Naive B cell (primary cell): ENCODE data around the gene LRTM1. TPM values are rescaled to one million over a fixed set of nuclear protein-coding genes. Genes with fewer than 3 reads are reported as not detected.

Experiments used
- ATAC-seq, 2 donors: fragments of 150-1000 bp; cut with Tn5 transposase; 2 replicates each; pipeline ENCODE4 v1.10.0; 2021; ENCODE audit warnings: low read depth in 2 of 2, mild to moderate bottlenecking in 2 of 2, moderate library complexity in 2 of 2
- DNase-seq: peaks from one replicate; pipeline ENCODE4 v3.0.0; 2022
- H3K27ac Mint-ChIP-seq, 6 donors: one replicate each; pipeline ENCODE4 v1.8.0; 2020 to 2022; ENCODE audit warnings: mild to moderate bottlenecking in 6 of 6, mixed read lengths in 6 of 6, moderate library complexity in 5 of 6, inconsistent platforms in 2 of 6
- H3K27me3 Mint-ChIP-seq, 3 donors: one replicate each; pipeline ENCODE4 v1.8.0; 2021 to 2022; ENCODE audit warnings: mixed read lengths in 3 of 3, mild to moderate bottlenecking in 1 of 3
- H3K36me3 Mint-ChIP-seq, 2 donors: one replicate each; pipeline ENCODE4 v1.8.0; 2020 to 2022; ENCODE audit warnings: mixed read lengths in 2 of 2, inconsistent platforms in 1 of 2, mild to moderate bottlenecking in 1 of 2
- H3K4me1 Mint-ChIP-seq, 3 donors: one replicate each; pipeline ENCODE4 v1.8.0; 2020 to 2022; ENCODE audit warnings: mixed read lengths in 3 of 3, inconsistent platforms in 1 of 3, mild to moderate bottlenecking in 1 of 3, moderate library complexity in 1 of 3
- H3K4me3 Mint-ChIP-seq, 8 donors: one replicate each; pipeline ENCODE4 v1.8.0; 2020 to 2022; ENCODE audit warnings: mild to moderate bottlenecking in 8 of 8, mixed read lengths in 8 of 8, moderate library complexity in 8 of 8, inconsistent platforms in 2 of 8
- H3K9me3 Mint-ChIP-seq, 7 donors: one replicate each; pipeline ENCODE4 v1.8.0; 2020 to 2022; ENCODE audit warnings: mixed read lengths in 7 of 7, mild to moderate bottlenecking in 5 of 7, inconsistent platforms in 2 of 7, moderate library complexity in 1 of 7
- polyA plus RNA-seq, 6 donors: library from polyadenylated mRNA; unstranded; fragments of 300-500 nt; fragmentation: Illumina TruSeq; gene quantifications; one replicate each; pipeline ENCODE4 v1.2.3, GENCODE V29; 2021; ENCODE audit warnings: low read depth in 6 of 6

LRTM1 gene
- polyA plus RNA-seq, 6 donors from 2014 or later: not detected

DNA sequence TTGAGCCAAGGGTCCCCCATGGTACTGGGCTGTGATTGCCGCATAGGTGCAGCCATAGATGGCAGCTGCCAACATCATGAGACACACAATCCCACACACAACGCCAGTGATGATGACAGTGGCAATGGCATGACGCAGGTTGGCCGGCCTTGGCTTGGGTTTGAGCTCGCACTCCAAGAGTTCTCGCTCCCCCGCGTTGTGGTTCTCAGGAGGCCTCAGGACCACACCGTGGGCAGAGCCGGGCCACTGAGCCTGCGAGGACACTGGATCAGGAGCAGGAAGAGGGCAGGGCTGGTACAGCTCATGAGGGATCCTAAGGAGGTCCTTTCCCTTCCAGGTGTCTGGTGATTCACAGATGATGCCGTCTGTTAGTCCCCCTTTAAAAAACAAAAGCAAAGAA, 9.3 kb downstream of the LRTM1 start:
- Mint-ChIP-seq H3K36me3 (no peaks in the 10 kb centered on the region), H3K9me3 (peaks cover 3 to 10% (median 7%) of the 10 kb centered on the region in 7 donors), H3K27me3 (no peaks in the 10 kb centered on the region), H3K27ac (no peak overlapping the region), H3K4me1 (no peaks in the 10 kb centered on the region), H3K4me3 (no peak overlapping the region)
- ATAC-seq (no peak), DNase-seq (no peak)

- no peak overlapping the region for H3K4me3 Mint-ChIP-seq
- DNase-seq (no peak), ATAC-seq (no peak)
- H3K9me3 Mint-ChIP-seq: peaks cover 0 to 12% (median 4%) of the 10 kb centered on the region in 7 donors
- no peaks in the 10 kb centered on the region for H3K4me1 Mint-ChIP-seq
- no peaks in the 10 kb centered on the region for H3K36me3 Mint-ChIP-seq
- no peaks in the 10 kb centered on the region for H3K27me3 Mint-ChIP-seq
- H3K27ac Mint-ChIP-seq: no peak overlapping the region
Measured at GRCh38 chr3:54917862-54918261, 10.0 kb downstream of the LRTM1 start.

GRCh38 chr3:54917174-54917573, 10.7 kb downstream of the LRTM1 start:
- DNase-seq (no peak), ATAC-seq (no peak)
- Mint-ChIP-seq H3K36me3 (no peaks in the 10 kb centered on the region), H3K27ac (no peak overlapping the region), H3K4me3 (no peak overlapping the region), H3K4me1 (no peaks in the 10 kb centered on the region), H3K9me3 (peaks cover 4 to 15% (median 5%) of the 10 kb centered on the region in 7 donors), H3K27me3 (no peaks in the 10 kb centered on the region)

- Mint-ChIP-seq H3K4me3 (no peak overlapping the region), H3K36me3 (no peaks in the 10 kb centered on the region), H3K27me3 (no peaks in the 10 kb centered on the region), H3K27ac (no peak overlapping the region), H3K4me1 (no peaks in the 10 kb centered on the region), H3K9me3 (peaks cover 4 to 19% (median 6%) of the 10 kb centered on the region in 7 donors)
- DNase-seq (no peak), ATAC-seq (no peak)
Measured at GRCh38 chr3:54916732-54917131, 11.1 kb downstream of the LRTM1 start.

DNA sequence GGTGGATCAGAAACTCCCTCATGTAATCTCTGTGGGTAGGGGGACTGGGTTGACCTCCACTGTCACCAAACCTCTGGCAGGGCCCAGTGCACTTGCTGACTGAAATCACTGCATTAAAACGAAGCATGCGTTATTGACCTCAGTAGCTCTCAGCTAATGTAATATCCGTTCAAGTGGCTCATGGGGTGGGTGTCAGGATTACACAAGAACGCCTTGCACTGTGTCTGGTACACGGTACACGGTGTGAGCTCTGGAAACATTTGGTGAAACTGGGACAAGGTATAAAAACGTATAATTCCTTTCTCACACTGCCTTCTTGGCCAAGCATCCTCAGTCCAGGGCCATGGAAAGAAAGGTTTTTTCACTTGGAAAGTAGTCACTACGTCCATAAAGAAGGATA, 11.9 kb downstream of the LRTM1 start:
- H3K27ac Mint-ChIP-seq: no peak overlapping the region
- DNase-seq (no peak), ATAC-seq (no peak)
- no peak overlapping the region for H3K4me3 Mint-ChIP-seq
- H3K36me3 Mint-ChIP-seq: no peaks in the 10 kb centered on the region
- peaks cover 4 to 21% (median 10%) of the 10 kb centered on the region in 7 donors for H3K9me3 Mint-ChIP-seq
- H3K27me3 Mint-ChIP-seq: no peaks in the 10 kb centered on the region
- no peaks in the 10 kb centered on the region for H3K4me1 Mint-ChIP-seq

DNA sequence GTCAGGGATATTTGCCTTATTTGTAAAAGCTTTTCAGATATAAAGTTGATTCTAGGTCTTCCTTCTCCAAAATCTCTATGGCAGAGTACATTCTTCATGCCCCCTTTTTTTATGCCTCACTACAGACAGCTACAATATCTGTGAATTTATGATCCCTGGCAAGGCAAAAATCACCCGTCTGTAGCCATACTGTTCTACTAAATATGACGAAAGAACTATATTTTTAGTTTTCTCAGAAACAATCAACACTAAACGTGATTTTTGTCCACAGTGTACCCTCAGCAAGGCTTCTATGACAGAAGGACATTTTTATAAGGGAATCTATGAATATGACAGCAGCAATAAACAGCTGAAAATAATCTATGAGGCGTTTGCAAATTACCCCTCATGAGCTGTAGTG, 12.7 kb downstream of the LRTM1 start:
- Mint-ChIP-seq H3K9me3 (peaks cover 4 to 18% (median 10%) of the 10 kb centered on the region in 7 donors), H3K27me3 (no peaks in the 10 kb centered on the region), H3K36me3 (no peaks in the 10 kb centered on the region), H3K4me3 (no peak overlapping the region), H3K27ac (no peak overlapping the region), H3K4me1 (no peaks in the 10 kb centered on the region)
- DNase-seq (no peak), ATAC-seq (no peak)

DNA sequence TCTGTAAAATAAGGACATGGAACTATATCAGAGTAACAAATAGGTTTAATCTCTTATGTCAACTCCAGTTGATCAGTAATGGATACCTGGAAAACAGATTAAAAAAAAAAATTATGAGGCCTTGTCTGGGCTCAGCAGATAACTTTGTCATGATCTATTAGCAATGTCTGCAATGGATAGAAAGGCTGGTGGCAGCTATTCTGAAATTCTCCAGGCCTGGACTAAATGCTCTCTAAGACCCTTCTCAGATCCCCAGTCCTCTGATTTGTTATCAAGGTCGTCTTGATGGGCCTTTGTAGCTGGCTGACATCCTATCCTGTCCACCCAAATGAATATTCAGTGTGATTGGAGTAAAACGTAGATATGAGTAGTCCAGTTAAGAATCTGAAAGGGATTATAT, 13.7 kb downstream of the LRTM1 start:
- Mint-ChIP-seq H3K27me3 (no peaks in the 10 kb centered on the region), H3K4me3 (no peak overlapping the region), H3K9me3 (peaks cover 4 to 17% (median 10%) of the 10 kb centered on the region in 7 donors), H3K4me1 (no peaks in the 10 kb centered on the region), H3K36me3 (no peaks in the 10 kb centered on the region), H3K27ac (no peak overlapping the region)
- DNase-seq (no peak), ATAC-seq (no peak)

DNA sequence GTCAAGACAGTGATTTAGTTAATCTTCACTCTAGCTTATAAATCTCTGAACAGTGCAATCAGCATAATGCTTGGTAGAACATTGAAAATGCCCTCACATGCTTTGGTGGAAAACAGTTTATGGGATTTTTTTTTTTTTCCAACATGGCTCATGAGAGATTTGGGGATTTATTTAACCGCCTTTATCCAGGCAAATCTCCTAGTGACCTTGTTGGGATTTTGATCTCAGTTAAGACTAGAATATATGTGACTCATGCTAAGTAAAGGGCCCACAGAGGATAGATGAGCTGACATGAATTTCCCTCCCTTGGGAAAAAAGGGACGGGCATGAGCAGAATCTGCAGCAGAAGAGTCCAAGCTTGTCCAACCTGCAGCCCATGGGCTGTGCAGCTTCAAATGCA, 18.7 kb downstream of the LRTM1 start:
- no peak for DNase-seq
- ATAC-seq: no peak
- no peaks in the 10 kb centered on the region for H3K4me1 Mint-ChIP-seq
- peaks cover 2 to 15% (median 13%) of the 10 kb centered on the region in 7 donors for H3K9me3 Mint-ChIP-seq
- H3K27me3 Mint-ChIP-seq: no peaks in the 10 kb centered on the region
- no peak overlapping the region for H3K4me3 Mint-ChIP-seq
- H3K36me3 Mint-ChIP-seq: no peaks in the 10 kb centered on the region
- no peak overlapping the region for H3K27ac Mint-ChIP-seq

DNA sequence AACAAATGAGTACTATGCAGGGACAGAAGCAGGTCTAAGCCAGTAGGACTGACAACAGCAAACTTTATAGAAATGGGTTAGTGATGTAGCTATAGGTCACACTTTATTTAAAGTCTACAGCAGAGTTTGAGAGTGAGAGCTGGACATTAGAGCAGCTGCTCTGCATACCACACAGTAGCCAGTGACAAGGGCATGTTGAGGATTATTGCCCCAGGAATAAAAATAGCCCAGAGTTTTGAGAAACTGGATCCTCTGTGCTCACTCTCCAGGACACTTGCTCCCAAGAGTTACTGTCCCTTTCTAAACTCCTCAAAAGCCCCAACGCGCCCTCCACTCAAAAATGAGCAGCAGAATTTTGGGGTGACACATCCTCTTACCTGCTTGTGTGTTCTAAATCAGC, 21.1 kb downstream of the LRTM1 start:
- ATAC-seq (no peak), DNase-seq (no peak)
- H3K27ac Mint-ChIP-seq: no peak overlapping the region
- no peaks in the 10 kb centered on the region for H3K36me3 Mint-ChIP-seq
- no peaks in the 10 kb centered on the region for H3K4me1 Mint-ChIP-seq
- H3K4me3 Mint-ChIP-seq: no peak overlapping the region
- peaks cover 0 to 11% (median 5%) of the 10 kb centered on the region in 7 donors for H3K9me3 Mint-ChIP-seq
- no peaks in the 10 kb centered on the region for H3K27me3 Mint-ChIP-seq

GRCh38 chr3:54905920-54906319, 21.9 kb downstream of the LRTM1 start:
- Mint-ChIP-seq H3K36me3 (no peaks in the 10 kb centered on the region), H3K27ac (no peak overlapping the region), H3K9me3 (peaks cover 0 to 11% (median 4%) of the 10 kb centered on the region in 7 donors), H3K27me3 (no peaks in the 10 kb centered on the region), H3K4me3 (no peak overlapping the region), H3K4me1 (no peaks in the 10 kb centered on the region)
- ATAC-seq (no peak), DNase-seq (no peak)

GRCh38 chr3:54905261-54905888, 22.5 kb downstream of the LRTM1 start:
- Mint-ChIP-seq H3K4me3 (no peak overlapping the region), H3K36me3 (no peaks in the 10 kb centered on the region), H3K27ac (no peak overlapping the region), H3K4me1 (no peaks in the 10 kb centered on the region), H3K27me3 (no peaks in the 10 kb centered on the region), H3K9me3 (peaks cover 0 to 11% (median 4%) of the 10 kb centered on the region in 7 donors)
- DNase-seq (no peak), ATAC-seq (no peak)

DNA sequence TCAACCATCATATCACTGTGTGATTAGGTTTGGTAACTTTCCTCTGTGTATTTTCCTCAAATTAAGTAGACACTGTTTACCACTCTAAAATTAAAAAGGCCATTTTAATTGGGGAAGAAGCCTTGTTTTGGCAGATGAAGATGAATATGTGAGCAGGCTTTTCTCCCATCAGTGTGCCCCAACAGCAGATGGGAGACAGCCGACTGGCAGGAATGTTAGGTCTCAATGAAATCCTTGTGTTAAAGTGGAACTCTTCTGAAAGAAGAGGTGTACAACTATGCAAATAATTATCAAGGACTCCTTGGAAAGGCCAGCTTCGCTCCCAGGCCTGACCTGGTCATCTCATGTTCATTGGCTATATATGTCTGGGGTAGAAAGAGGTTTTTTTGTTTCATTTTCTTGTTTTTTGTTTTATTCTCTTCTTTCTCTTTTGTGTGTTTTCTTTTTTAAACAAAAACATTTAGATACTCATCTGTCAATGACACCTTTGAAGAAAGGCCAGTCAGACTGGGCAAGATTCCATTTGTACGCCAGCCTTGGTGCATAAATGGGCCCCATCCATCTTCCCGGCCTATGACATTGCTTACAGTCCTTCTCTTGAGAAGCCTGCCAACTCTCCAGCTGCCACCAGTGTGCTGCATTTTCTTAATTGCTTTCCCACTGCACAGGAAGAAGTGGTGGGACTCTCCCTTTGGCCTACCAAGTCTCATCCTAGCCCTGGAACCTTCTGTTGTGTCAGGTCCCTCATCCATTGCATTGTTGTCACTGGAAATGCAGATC, 25.8 kb downstream of the LRTM1 start:
- no peak for ATAC-seq
- no peaks in the 10 kb centered on the region for H3K4me1 Mint-ChIP-seq

GRCh38 chr3:54900838-54901591, 26.8 kb downstream of the LRTM1 start:
- H3K27me3 Mint-ChIP-seq: no peaks in the 10 kb centered on the region

More for the DNA sequence above, 25.8 kb downstream of the LRTM1 start:
- H3K36me3 Mint-ChIP-seq: no peaks in the 10 kb centered on the region
- H3K9me3 Mint-ChIP-seq: peaks cover 0 to 11% (median 1%) of the 10 kb centered on the region in 7 donors
- DNase-seq: no peak
- H3K4me3 Mint-ChIP-seq: no peak overlapping the region
- no peaks in the 10 kb centered on the region for H3K27me3 Mint-ChIP-seq
- H3K27ac Mint-ChIP-seq: no peak overlapping the region

GRCh38 chr3:54899273-54899672, 28.6 kb downstream of the LRTM1 start:
- H3K27ac Mint-ChIP-seq: no peak overlapping the region
- no peak overlapping the region for H3K4me3 Mint-ChIP-seq
- ATAC-seq (no peak), DNase-seq (no peak)
- H3K36me3 Mint-ChIP-seq: no peaks in the 10 kb centered on the region
- no peaks in the 10 kb centered on the region for H3K27me3 Mint-ChIP-seq
- peaks cover 0 to 10% (median 1%) of the 10 kb centered on the region in 7 donors for H3K9me3 Mint-ChIP-seq
- H3K4me1 Mint-ChIP-seq: no peaks in the 10 kb centered on the region

More at GRCh38 chr3:54900838-54901591, 26.8 kb downstream of the LRTM1 start:
- Mint-ChIP-seq H3K4me1 (no peaks in the 10 kb centered on the region), H3K27ac (no peak overlapping the region), H3K36me3 (no peaks in the 10 kb centered on the region), H3K9me3 (peaks cover 0 to 11% (median 1%) of the 10 kb centered on the region in 7 donors), H3K4me3 (no peak overlapping the region)
- DNase-seq: no peak
- no peak for ATAC-seq
